PC-9 (cell line): ENCODE data around the gene ST8SIA6.

ENCODE experiments used
- CTCF ChIP-seq: fragments of 200-600 bp; sonication (generic); conservative IDR thresholded peaks from 2 replicates; pipeline ENCODE4 v1.6.1; 2017; ENCODE audit warnings: mixed run types, antibody characterized with exemption, mild to moderate bottlenecking, moderate library complexity
- EZH2 ChIP-seq: fragments of 200-600 bp; sonication (generic); IDR thresholded peaks from 2 replicates; pipeline ENCODE4 v1.8.0; 2017; ENCODE audit warnings: antibody characterized with exemption, low read depth

GRCh38 chr10:17326377-17326776, 128.0 kb downstream of the ST8SIA6 start:
- TF ChIP-seq CTCF (no peak), EZH2 (no peak)
